Stimulated activated CD4-positive, alpha-beta T cell treated with anti-CD3 and anti-CD28 coated beads, Interleukin-2, amount 100 ng/mL, for 4 hours (primary cell): ENCODE results near the gene CTBP2.

Experiments
- DNase-seq: peaks from one replicate; pipeline ENCODE4 v3.0.0-alpha.2; 2020; ENCODE audit warnings: low read depth

CTBP2 gene

DNA sequence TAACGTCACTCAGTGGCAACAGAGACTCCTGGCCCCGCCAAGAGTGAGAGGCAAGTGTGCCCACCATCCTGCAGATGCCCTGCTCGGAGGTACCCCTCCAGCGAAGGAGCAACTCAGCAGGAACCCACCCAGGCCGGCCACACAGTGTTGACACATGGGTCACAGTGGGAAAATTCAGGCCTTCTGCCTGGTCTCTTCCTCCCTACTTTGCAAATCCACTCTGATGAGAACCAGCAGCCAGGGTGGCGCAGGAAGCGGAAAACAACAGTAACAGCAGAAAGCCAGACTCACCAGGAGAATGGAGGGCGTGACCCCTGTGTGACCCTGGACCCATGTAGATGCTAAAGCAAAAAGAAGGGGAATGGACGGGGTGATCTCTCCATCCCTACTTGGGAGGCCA is 53.8 kb downstream of the CTBP2 start:
- DNase-seq: no peak

DNA sequence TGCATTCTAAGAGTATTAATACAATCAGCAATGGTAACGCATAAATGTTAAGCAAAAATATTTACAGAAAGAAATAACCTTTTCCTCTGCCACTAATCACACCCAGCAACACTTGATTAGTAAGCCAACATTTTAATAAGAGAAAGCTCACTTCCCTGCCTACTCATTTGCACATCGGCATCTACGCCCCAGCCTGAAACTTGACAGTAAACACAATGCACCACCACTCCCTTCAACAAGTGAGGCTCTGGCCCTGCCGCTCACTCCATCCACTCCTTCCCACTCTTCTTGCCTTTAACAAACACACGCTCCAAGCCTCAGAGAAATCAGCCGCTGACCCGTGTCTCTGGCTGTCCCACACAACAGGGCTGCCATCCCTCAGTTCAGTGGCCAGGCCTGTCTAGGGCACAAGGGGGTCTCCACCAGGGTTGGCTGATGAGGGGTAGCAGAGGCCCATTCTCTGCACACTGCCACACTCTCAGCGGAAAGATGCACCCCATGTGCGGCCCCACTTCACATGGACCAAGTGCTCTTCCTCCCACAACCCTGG is 54.6 kb downstream of the CTBP2 start:
- DNase-seq: no peak

GRCh38 chr10:125105155-125105554 is 55.2 kb downstream of the CTBP2 start:
- no peak for DNase-seq

DNA sequence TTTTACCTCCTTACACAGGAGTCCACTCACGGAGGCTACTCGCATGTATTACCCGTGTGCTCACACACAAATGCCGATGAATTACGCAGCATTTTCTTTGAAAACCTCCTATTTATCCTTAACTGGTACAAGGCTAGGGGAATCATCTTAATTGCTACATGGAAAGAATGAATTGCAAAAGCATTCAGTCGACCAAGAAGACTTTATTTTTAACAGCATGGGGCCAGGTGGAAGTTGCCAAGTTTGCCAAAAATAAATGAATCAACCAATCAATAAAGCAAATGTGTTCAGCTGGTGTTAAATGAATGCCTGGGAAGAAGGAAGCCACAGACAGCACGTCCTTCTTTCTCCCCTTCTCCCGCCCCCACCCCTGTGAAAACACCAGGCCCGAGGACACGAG is 55.8 kb downstream of the CTBP2 start:
- no peak for DNase-seq

DNA sequence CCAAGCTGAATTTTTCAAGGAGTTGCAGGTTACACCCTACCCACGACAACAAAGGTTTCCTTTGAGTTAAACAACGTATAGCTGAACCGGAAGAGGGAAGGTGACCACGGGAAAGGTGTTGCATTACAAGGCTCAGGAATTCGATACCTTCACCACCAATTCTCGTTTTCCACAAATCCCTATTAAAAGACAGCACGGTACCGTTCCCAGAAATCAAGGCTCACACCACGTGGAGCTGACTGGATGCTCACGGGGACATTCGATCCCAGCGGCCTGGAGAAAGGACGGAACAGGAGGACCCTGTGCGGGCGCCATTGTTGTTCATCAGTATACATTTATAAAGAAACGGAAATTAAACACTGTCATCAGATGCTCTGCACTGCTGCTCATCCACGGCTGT is 56.4 kb downstream of the CTBP2 start:
- no peak for DNase-seq

DNA sequence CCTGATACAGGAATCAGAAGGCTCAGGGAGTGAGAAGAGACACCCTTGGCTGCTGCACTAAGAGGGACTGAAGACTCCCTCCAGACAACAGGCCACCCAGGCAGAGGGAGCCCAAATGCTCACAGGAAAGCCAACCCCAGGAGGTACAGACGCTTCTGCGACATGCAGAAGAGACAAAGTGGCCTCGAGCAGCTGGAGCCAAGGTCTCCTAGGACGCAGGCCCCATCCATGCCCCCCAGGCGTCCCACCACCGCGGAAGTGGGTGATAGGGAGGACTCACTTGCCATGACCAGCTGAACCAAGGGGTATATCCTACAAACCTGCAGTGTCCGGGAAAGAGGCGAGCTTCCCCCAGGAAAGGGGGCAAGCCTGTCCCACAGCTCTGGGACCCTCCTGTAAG is 56.9 kb downstream of the CTBP2 start:
- no peak for DNase-seq

GRCh38 chr10:125102821-125103220 is 57.5 kb downstream of the CTBP2 start:
- DNase-seq: no peak

DNA sequence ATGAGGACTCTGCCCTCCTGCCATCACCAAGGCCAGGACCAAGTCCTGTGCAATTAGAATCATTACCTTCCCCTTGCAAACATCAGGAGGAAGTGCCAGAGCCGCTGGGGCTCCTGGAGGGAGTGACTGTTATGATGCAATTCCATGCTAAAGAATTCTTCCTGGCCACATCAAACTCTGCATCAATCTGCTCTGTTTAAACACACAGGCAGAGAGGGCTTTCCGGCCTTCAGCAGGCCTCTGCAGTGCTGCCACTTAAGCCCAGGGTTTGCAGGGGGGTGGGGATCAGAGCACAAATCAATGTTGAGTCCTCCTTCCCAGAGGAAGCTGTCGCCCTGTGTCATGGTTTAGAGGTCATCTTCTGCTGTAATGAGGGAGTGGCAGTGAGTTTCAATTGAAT is 58.1 kb downstream of the CTBP2 start:
- DNase-seq: no peak

DNA sequence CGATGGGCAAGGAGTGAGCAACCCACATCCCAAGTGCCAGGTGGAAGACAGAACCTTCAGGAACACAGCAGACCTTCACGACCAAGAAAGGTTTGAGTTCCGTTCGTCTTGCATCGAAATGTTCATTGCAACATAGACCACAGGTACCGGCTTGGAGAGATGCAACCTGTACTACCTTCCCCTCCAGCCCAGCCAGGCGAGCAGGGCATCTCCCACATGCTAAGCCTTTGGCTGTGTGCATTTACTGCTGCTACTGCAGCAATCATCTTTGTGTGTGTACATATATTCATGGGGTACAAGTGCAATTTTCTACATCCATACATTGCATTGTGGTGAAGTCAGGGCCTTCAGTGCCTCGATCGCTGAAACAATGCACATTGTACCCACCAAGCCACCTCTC is 58.8 kb downstream of the CTBP2 start:
- no peak for DNase-seq

- no peak for DNase-seq
These were observed 59.3 kb downstream of the CTBP2 start for GRCh38 chr10:125101049-125101448.

- no peak for DNase-seq
These were observed 62.8 kb downstream of the CTBP2 start for GRCh38 chr10:125097409-125098070.

GRCh38 chr10:125096975-125097374 is 63.4 kb downstream of the CTBP2 start:
- no peak for DNase-seq

DNA sequence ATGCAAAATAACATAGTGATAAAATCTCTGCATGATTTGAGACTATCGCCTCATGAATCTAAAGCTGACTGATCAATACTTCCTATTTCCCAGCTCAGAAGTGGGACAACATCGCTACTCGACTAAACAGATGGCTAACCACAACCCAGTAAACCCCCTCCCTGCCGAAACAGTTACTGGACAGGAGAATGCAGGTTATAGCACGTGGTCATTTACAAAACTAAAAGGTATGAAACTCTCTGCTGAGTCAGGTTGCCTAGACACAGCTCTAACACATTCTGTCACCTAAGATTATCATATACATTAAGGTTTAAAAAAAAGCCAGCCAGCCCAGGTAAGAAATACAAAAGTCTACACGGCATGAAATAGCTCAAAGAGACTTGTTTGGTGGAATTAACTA is 64.0 kb downstream of the CTBP2 start:
- DNase-seq: no peak

DNA sequence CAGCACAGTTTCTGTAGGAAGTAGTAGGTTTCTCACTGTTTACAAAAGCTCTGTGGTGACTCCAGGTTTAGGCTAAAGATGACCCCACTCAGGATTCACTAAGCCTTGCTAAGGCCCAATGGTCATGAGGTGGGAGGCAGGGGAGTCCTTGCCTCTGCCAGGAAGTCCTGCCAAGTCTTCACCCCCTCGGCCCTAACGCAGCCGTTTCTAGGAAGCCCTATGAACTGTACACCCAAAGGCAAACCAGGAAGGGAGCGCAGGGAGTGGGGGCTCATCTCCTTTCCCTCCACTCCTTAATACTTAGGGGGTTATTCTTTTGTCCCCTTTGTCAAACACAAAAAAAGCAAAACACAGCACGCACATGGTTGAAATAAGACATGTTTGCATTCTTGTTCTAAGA is 64.6 kb downstream of the CTBP2 start:
- no peak for DNase-seq

- DNase-seq: no peak
These were observed 65.1 kb downstream of the CTBP2 start for GRCh38 chr10:125095228-125095627.

DNA sequence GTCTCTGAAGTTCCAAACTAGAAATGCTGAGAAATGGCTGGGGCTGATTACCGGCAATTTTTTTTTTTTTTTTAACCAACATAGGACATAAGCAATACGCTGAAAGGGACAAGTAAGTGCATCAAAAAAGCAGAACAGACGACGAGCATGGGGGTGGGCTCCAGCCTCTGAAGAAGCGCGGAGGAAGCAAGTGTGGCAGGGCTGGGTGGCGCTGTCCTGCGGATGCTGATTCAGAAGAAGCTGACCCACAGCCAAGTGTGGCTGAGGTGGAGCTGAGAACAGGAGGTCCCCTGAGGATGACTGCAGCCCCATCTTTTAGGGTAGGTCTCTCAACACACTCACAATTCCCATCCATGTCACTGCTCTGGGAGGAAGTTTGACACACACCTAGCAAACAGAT is 65.6 kb downstream of the CTBP2 start:
- DNase-seq: no peak

GRCh38 chr10:125093974-125094705 is 66.2 kb downstream of the CTBP2 start:
- no peak for DNase-seq

GRCh38 chr10:125093199-125093973 is 67.0 kb downstream of the CTBP2 start:
- no peak for DNase-seq

DNA sequence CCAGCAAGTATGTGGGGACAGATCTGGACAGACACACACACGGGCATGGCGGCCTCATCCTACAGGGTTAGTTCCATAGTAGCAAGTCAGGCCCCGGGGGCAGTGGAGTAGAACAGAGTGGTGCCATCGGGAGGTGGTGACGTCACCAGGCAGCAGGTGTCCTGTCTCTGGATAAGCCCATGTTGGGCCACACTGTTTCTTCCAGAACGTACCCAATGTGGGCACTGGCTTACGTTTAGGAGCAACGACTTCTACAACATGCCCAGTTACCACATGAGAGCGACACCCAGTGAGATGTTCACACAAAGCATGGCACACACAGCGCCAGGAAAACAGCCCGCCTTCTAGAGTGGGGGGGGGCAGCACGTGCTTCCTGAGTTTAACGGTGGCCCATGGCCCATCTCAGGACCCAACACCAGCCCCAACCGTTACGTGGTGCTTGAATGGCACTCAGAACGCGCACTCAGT is 67.8 kb downstream of the CTBP2 start:
- DNase-seq: no peak

DNA sequence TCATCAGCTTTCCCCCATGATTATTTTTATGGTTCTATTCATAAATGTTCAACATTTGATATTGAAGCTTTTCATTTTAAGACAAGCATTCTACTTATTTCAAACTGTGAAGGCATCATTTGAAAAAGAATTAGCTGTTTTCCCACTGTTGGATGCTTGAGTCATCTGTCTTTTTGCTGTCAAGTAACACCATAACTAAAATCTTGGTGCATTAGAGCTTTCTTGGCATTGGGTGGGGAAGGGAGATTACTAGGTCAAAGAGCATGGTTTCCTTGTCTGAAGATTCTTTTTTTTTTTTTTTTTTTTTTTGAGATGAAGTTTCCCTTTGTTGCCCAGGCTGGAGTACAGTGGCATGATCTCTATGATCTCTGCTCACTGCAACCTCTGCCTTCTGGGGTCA is 68.5 kb downstream of the CTBP2 start:
- no peak for DNase-seq

DNA sequence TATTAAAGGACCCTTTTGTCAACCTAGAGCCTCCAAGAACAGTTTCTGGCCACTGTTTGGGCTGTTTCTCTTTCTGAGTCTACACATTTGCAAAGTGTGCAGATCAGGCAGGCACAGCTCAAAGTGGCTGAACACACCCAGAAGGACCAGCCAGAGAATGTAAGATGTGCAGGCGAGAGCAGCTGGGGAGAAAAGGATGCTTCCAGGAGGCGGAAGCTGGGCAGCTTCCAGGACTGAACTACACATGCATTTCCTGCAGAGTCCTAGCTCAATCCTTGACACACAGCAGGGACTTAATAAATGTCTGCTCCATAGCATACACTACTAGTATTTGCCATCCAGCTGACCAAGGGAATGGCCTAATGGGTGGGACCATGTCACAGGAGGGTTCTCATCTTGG is 70.9 kb downstream of the CTBP2 start:
- DNase-seq: no peak

DNA sequence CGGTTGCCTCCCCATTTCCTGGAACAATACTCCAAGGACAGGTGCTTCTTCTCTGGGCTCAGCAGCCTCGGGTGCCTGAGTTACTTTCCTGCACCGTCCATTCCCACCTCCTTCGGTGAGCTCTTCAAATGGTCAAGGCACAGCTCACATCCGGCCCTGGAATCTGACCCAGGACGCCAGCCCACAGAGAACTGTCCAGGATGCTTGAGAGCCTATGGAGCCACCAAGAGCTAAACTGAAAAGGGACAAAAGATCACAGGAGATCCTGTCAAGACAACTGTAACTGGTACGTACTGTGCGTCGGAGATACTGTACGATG is 72.5 kb downstream of the CTBP2 start:
- DNase-seq: no peak
